Right ventricle myocardium superior (tissue), 1 donor: ENCODE data around the gene ANP32A. TPM values are rescaled to one million over a fixed set of nuclear protein-coding genes. Genes with fewer than 3 reads are reported as not detected.

Experiments
- ATAC-seq: fragments of 200-7000 bp; cut with Tn5 transposase; one replicate; pipeline ENCODE4 v1.9.1; 2020; ENCODE audit warnings: mild to moderate bottlenecking; ENCODE audit not compliant: poor library complexity
- DNase-seq: peaks from one replicate; pipeline ENCODE4 v3.0.0-alpha.2; 2020
- intact Hi-C: fragments of 100-400 bp; cut with DNase I; formaldehyde crosslinking; loops from one replicate; pipeline ENCODE4 v1.11.2; 2022
- microRNA-seq: library from miRNA; unstranded; fragments of <30 nt; microRNA quantifications from one replicate; pipeline ENCODE4 v1.2.0, GENCODE V29; 2020
- total RNA-seq: library from RNA; stranded (reverse); fragmentation: NEBNext Ultra II Directional; extraction: Animal tissue kit (Norgen Biotek cat#: 25700); gene quantifications from one replicate; pipeline ENCODE4 v1.2.1, GENCODE V29; 2021
- donor health status: DM: no; HTN: yes; CAD: no; lungs with severe emphysema.

Gene ANP32A
- total RNA-seq, 1 donor from 2014 or later = 118 TPM

GRCh38 chr15:68734352-68734751, 86.3 kb downstream of the ANP32A start:
- DNase-seq = no peak
- intact Hi-C loops = loop anchor here (10.0 kb wide), 1 partner anchor 90 kb away; the partner anchor contains the start of gene ANP32A
- no peak for ATAC-seq

- no peak for DNase-seq
- no peak for ATAC-seq
Measured at GRCh38 chr15:68733666-68734065, 87.0 kb downstream of the ANP32A start.

GRCh38 chr15:68732451-68732850, 88.2 kb downstream of the ANP32A start:
- ATAC-seq (no peak), DNase-seq (no peak)
- intact Hi-C loops = loop anchor here (10.0 kb wide), 1 partner anchor 92 kb away; the partner anchor contains the start of gene ANP32A

More at GRCh38 chr15:68733666-68734065, 87.0 kb downstream of the ANP32A start:
- intact Hi-C loops = loop anchor here (10.0 kb wide), 1 partner anchor 91 kb away; the partner anchor contains the start of gene ANP32A

- intact Hi-C loops = loop anchor here (10.0 kb wide), 1 partner anchor 94 kb away; the partner anchor contains the start of gene ANP32A
- peak; percentile 56 for DNase-seq
- peak; percentile 32 for ATAC-seq
Measured at GRCh38 chr15:68730976-68731897, 89.5 kb downstream of the ANP32A start.

GRCh38 chr15:68730471-68730919, 90.2 kb downstream of the ANP32A start:
- ATAC-seq (peak; percentile 50), DNase-seq (no peak)
- intact Hi-C loops = loop anchor here (10.0 kb wide), 1 partner anchor 94 kb away; the partner anchor contains the start of gene ANP32A

- peak; percentile 61 for DNase-seq
- ATAC-seq = peak; percentile 74
- intact Hi-C loops = loop anchor here (5.0 to 10.0 kb wide), 2 partner anchors 95 to 147 kb away; partner anchors contain the start of gene ANP32A
Measured at GRCh38 chr15:68729789-68730411, 90.8 kb downstream of the ANP32A start.

Small RNA genes within 50 kb of the gene (microRNA-seq; reads per million reads assigned to microRNA genes)
- not detected for gene MIR4312

Other genes starting within 250 kb of the ANP32A start
- 6.6 TPM for gene CORO2B, start 241.9 kb downstream of the ANP32A start, total RNA-seq
- gene SPESP1, start 109.6 kb upstream of the ANP32A start, total RNA-seq = 7.6 TPM
- gene NOX5, start 193.8 kb upstream of the ANP32A start, total RNA-seq = not detected